A673 (cell line): Measurements from ENCODE around the gene ZBTB20. TPM values are rescaled to one million over a fixed set of nuclear protein-coding genes. Genes with fewer than 3 reads are reported as not detected.

Experiments used
- BruUV-seq: library from RNA; stranded (reverse); fragments of 400-500 nt; replicated peaks from 2 replicates; lab custom pipeline; 2021; lab: Mats Ljungman, UMichigan
- CTCF ChIA-PET: fragments of 300-600 bp; sonication (Branson Sonifier 250); formaldehyde crosslinking; loops from one replicate; lab custom pipeline; 2022; ENCODE audit warnings: antibody characterized with exemption; lab: Charles Lee
- POLR2A ChIA-PET: fragments of 300-600 bp; sonication (Branson Sonifier 250); formaldehyde crosslinking; loops from one replicate; lab custom pipeline; 2022; ENCODE audit warnings: antibody characterized with exemption; ENCODE audit not compliant: low non-redundant PET; lab: Charles Lee
- DNase-seq: peaks from one replicate; pipeline ENCODE4 v3.0.0-alpha.2; 2015; ENCODE audit warnings: low spot score
- H3K27ac ChIP-seq: fragments of 200-600 bp; sonication (generic); 2 replicates; pipeline ENCODE4 v1.5.1; 2016; ENCODE audit warnings: mixed run types, low read depth, mild to moderate bottlenecking, mixed read lengths, antibody characterized with exemption, low read length; ENCODE audit not compliant: poor library complexity, severe bottlenecking
- H3K27me3 ChIP-seq: fragments of 200-600 bp; sonication (generic); replicated peaks from 2 replicates; pipeline ENCODE4 v1.6.1; 2017; ENCODE audit warnings: mixed run types, low read depth, mild to moderate bottlenecking, mixed read lengths, antibody characterized with exemption, low read length; ENCODE audit not compliant: insufficient read depth, poor library complexity
- H3K36me3 ChIP-seq: fragments of 200-600 bp; sonication (generic); 2 replicates; pipeline ENCODE4 v1.6.1; 2016; ENCODE audit warnings: mixed run types, mild to moderate bottlenecking, mixed read lengths, antibody characterized with exemption, low read length; ENCODE audit not compliant: insufficient read depth, poor library complexity, severe bottlenecking
- H3K4me1 ChIP-seq: fragments of 200-600 bp; sonication (generic); 2 replicates; pipeline ENCODE4 v1.6.1; 2017; ENCODE audit warnings: mixed run types, mild to moderate bottlenecking, mixed read lengths, antibody characterized with exemption, low read length; ENCODE audit not compliant: insufficient read depth, poor library complexity, severe bottlenecking
- H3K4me3 ChIP-seq: fragments of 200-600 bp; sonication (generic); 2 replicates; pipeline ENCODE4 v1.5.1; 2016; ENCODE audit warnings: low read depth, mixed run types, mild to moderate bottlenecking, mixed read lengths, low read length; ENCODE audit not compliant: poor library complexity, severe bottlenecking
- H3K9me3 ChIP-seq: fragments of 200-600 bp; sonication (generic); 2 replicates; pipeline ENCODE4 v1.6.1; 2016; ENCODE audit warnings: mixed run types, low read depth, mild to moderate bottlenecking, mixed read lengths, antibody characterized with exemption, low read length; ENCODE audit not compliant: poor library complexity, severe bottlenecking
- CTCF ChIP-seq: fragments of 300-800, 200-600 bp; sonication (generic); conservative IDR thresholded peaks from 2 replicates; pipeline ENCODE4 v1.5.1; 2017; ENCODE audit warnings: low read depth, mild to moderate bottlenecking, antibody characterized with exemption, low read length, moderate library complexity, mixed read lengths
- EZH2 ChIP-seq: fragments of 200-600 bp; sonication (generic); IDR thresholded peaks from 2 replicates; pipeline ENCODE4 v1.6.1; 2017; ENCODE audit warnings: borderline replicate concordance, low read depth, mild to moderate bottlenecking, mixed read lengths, antibody characterized with exemption, low read length; ENCODE audit not compliant: poor library complexity, severe bottlenecking
- intact Hi-C: fragments of 100-400 bp; cut with micrococcal nuclease; formaldehyde crosslinking; loops from one replicate; pipeline ENCODE4 v1.10.0; 2022; ENCODE audit not compliant: unreplicated experiment
- total RNA-seq: library from RNA; stranded (reverse); gene quantifications from 2 replicates; pipeline ENCODE4 v1.2.3, GENCODE V29; 2021

The ZBTB20 gene
- total RNA-seq, 1 experiment from 2014 or later: 13.5 TPM

DNA sequence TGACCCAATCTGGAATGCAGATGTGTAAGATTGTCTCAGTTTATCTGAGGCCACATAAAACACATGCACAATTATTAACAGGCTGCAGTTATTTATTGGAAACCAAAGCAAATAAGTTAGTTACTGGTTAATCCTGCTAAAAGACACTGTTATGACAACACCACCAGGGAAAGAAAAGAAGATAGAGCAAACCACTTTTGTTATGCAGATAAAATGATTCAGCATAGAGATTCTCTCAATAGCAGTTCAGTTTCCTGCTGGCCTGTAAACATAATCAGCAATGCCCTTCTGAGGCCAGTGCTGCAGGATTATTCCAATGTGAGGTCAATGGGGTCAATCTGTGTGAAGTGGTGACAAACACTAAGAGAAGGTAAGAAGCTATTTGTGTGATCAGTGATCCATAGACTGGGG, 244.4 kb downstream of the ZBTB20 start:
- Histone ChIP-seq H3K4me3 (no peak overlapping the region), H3K4me1 (no peaks in the 10 kb centered on the region), H3K36me3 (no peaks in the 10 kb centered on the region), H3K27ac (no peak overlapping the region), H3K9me3 (no peaks in the 10 kb centered on the region), H3K27me3 (no peaks in the 10 kb centered on the region)
- intact Hi-C loops: no loop called here
- ChIA-PET POLR2A (no interaction called here), CTCF (no interaction called here)
- no TSS peak for BruUV-seq
- no peak for TF ChIP-seq EZH2
- no peak for TF ChIP-seq CTCF
- no peak for DNase-seq

DNA sequence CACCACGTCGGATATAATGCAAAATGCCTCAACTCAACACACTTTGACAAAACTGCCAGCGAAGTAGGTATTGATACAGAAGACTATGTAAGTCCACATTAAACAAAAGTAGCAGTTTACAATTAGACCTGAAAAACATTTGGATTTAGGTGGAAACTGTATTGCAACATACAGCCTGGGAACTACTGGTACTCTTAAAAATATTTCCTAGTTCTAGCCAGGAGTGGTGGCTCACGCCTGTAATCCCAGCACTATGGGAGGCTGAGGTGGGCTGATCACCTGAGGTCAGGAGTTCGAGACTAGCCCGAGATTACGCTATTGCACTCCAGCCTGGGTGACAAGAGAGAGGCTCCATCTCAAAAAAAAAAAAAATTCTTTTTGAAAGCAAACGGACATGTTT, 246.2 kb downstream of the ZBTB20 start:
- Histone ChIP-seq H3K36me3 (no peaks in the 10 kb centered on the region), H3K4me3 (no peak overlapping the region), H3K27ac (no peak overlapping the region), H3K9me3 (no peaks in the 10 kb centered on the region), H3K4me1 (no peaks in the 10 kb centered on the region), H3K27me3 (no peaks in the 10 kb centered on the region)
- no TSS peak for BruUV-seq
- ChIA-PET POLR2A (no interaction called here), CTCF (no interaction called here)
- DNase-seq: no peak
- intact Hi-C loops: no loop called here
- TF ChIP-seq CTCF (no peak), EZH2 (no peak)

- H3K4me1 ChIP-seq: no peaks in the 10 kb centered on the region
- ChIA-PET CTCF (no interaction called here), POLR2A (no interaction called here)
- no peak overlapping the region for H3K27ac ChIP-seq
- no peaks in the 10 kb centered on the region for H3K9me3 ChIP-seq
- DNase-seq: no peak
- H3K36me3 ChIP-seq: no peaks in the 10 kb centered on the region
- no peaks in the 10 kb centered on the region for H3K27me3 ChIP-seq
- no TSS peak for BruUV-seq
- TF ChIP-seq EZH2 (no peak), CTCF (no peak)
- H3K4me3 ChIP-seq: no peak overlapping the region
- intact Hi-C loops: no loop called here
Measured at GRCh38 chr3:114899186-114899931, 247.7 kb downstream of the ZBTB20 start.
